ENCODE results near the gene PARD3.

- no peak for TF ChIP-seq CTCF (IDR thresholded peaks at IDR 0.05)
- no peak for TF ChIP-seq POLR2A (IDR thresholded peaks at IDR 0.05)
Observed at GRCh38 chr10:34134602-34135001, 680.5 kb downstream of the PARD3 start.
